ENCODE measurements around the gene GAREM2. TPM values are rescaled to one million over a fixed set of nuclear protein-coding genes. Genes with fewer than 3 reads are reported as not detected.

Gene GAREM2
- total and polyA plus RNA-seq, 2 donors (not counting 3 experiments of a cell fraction or from before 2014, with no cell fraction given), result 3.1 to 3.7 TPM

DNA sequence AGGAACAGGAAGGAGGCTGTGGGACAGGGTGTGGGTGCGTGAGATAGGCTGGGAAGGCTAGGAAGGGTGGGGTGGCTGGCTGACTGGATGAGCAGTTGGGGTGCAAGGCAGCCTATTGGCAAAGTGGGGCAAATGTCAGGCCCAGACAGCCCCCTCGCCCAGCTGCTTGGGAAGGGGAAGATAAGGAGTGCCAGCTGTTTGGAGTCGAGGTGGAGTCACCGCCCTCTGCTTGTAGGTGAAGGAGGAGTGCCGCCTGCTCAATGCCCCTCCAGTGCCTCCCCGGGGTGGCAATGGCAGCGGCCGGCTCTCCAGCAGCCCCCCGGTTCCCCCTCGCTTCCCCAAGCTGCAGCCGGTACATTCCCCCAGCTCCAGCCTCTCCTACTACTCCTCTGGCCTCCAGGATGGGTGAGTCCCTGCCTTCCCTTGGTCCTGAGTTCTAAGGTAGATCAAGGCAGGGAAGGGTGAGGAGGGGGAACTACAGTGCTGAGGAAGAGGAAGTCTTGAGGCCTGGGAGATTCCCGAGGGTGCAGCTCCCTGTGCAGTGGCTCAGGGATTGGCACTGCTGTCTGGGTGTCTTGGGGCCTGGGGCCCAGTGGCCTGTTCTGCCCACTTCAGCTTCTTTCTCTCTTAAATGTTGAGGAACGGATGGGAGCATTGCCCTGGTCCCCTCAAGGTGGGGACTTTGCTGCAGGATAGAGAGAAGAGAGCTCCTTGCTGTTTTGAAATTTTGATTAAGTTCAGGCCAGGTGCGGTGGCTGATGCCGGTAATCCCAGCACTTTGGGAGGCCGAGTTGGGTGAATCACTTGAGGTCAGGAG, 13.3 kb downstream of the GAREM2 start:
- Histone ChIP-seq H4K20me1 (replicated peaks; ENCODE audit: control insufficient read depth, extremely low read depth, insufficient read depth, low read length) (no peaks in the 10 kb centered on the region), H3K4me3 (replicated peaks in 1 of 3; ENCODE audit: insufficient read depth in 1 of 3, low read depth in 1 of 3, low read length in 3 of 3) (no peak overlapping the region), H3K36me3 (ENCODE audit: control insufficient read depth in 2 of 2, extremely low read depth in 1 of 2, insufficient read depth in 2 of 2, low read length in 2 of 2) (peaks cover 0 to 7% of the 10 kb centered on the region in 2 experiments), H3K9me3 (replicated peaks; ENCODE audit: control insufficient read depth, insufficient read depth, low read length) (no peaks in the 10 kb centered on the region), H3K4me1 (ENCODE audit: control insufficient read depth, extremely low read depth, insufficient read depth, low read length) (peaks cover 3% of the 10 kb centered on the region), H3K4me2 (ENCODE audit: insufficient read depth, low read length) (no peak overlapping the region), H3K79me2 (ENCODE audit: control insufficient read depth, insufficient read depth, low read length) (no peaks in the 10 kb centered on the region), H3K9me1 (replicated peaks; ENCODE audit: control insufficient read depth, extremely low read depth, insufficient read depth, low read length) (no peaks in the 10 kb centered on the region), H2AFZ (ENCODE audit: low read depth, low read length) (no peak overlapping the region), H3K27ac (ENCODE audit: insufficient read depth, low read depth, low read length) (no peak overlapping the region), H3K9ac (replicated peaks; ENCODE audit: extremely low read depth, insufficient read depth, low read length) (no peak overlapping the region), H3K27me3 (ENCODE audit: control insufficient read depth in 2 of 2, insufficient read depth in 2 of 2, low read length in 2 of 2) (no peaks in the 10 kb centered on the region)
- FAIRE-seq (no peak), DNase-seq (ENCODE audit: low read depth, low spot score) (no peak)
- CTCF ChIA-PET, result interaction anchor here (1.1 to 3.2 kb wide), 7 partner anchors 11 to 198 kb away, joined by 3 to 26 read pairs (median 7); no protein-coding TSS in a partner anchor
- POLR2A ChIA-PET, result no interaction called here
- TF ChIP-seq FOS (IDR thresholded peaks at IDR 0.05; ENCODE audit: borderline replicate concordance, insufficient read depth, low read length) (no peak), EZH2 (IDR thresholded peaks at IDR 0.05; ENCODE audit: borderline replicate concordance, low read depth, low read length, severe bottlenecking) (no peak), GATA2 (IDR thresholded peaks at IDR 0.05; ENCODE audit: insufficient read depth, insufficient read length, low read depth, low read length) (no peak), JUN (IDR thresholded peaks at IDR 0.05; ENCODE audit: borderline replicate concordance, insufficient read depth, insufficient read length, low read depth) (no peak), POLR2A (IDR thresholded peaks at IDR 0.05; ENCODE audit: low read depth, low read length) (no peak), MYC (IDR thresholded peaks at IDR 0.05; ENCODE audit: low read depth, low read length) (no peak), POLR2AphosphoS5 (IDR thresholded peaks at IDR 0.05; ENCODE audit: insufficient read depth, low read depth, low read length) (no peak)
- TF ChIP-seq, protein P1, sequence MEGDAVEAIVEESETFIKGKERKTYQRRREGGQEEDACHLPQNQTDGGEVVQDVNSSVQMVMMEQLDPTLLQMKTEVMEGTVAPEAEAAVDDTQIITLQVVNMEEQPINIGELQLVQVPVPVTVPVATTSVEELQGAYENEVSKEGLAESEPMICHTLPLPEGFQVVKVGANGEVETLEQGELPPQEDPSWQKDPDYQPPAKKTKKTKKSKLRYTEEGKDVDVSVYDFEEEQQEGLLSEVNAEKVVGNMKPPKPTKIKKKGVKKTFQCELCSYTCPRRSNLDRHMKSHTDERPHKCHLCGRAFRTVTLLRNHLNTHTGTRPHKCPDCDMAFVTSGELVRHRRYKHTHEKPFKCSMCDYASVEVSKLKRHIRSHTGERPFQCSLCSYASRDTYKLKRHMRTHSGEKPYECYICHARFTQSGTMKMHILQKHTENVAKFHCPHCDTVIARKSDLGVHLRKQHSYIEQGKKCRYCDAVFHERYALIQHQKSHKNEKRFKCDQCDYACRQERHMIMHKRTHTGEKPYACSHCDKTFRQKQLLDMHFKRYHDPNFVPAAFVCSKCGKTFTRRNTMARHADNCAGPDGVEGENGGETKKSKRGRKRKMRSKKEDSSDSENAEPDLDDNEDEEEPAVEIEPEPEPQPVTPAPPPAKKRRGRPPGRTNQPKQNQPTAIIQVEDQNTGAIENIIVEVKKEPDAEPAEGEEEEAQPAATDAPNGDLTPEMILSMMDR (IDR thresholded peaks at IDR 0.05; ENCODE audit: extremely low read depth in 1 of 2, insufficient read depth in 1 of 2, low read depth in 1 of 2, low read length in 2 of 2), result no peak
- TF ChIP-seq, protein P2, sequence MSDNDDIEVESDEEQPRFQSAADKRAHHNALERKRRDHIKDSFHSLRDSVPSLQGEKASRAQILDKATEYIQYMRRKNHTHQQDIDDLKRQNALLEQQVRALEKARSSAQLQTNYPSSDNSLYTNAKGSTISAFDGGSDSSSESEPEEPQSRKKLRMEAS (IDR thresholded peaks at IDR 0.05; ENCODE audit: insufficient read depth, insufficient read length), result no peak
- BruUV-seq (replicated peaks), result no TSS peak
- intact Hi-C loops (cut with micrococcal nuclease), result no loop called here
- dilution Hi-C loops (cut with MboI; ENCODE audit: extremely low pct_ligation_motif_present, low sequenced_read_pairs), result no loop called here

Measured in endothelial cell of umbilical vein (primary cell).